Measurements from ENCODE around the gene GREB1.
A peak's percentile ranks its signal among the peaks of the same experiment; 100 is the strongest.

GREB1 gene

DNA sequence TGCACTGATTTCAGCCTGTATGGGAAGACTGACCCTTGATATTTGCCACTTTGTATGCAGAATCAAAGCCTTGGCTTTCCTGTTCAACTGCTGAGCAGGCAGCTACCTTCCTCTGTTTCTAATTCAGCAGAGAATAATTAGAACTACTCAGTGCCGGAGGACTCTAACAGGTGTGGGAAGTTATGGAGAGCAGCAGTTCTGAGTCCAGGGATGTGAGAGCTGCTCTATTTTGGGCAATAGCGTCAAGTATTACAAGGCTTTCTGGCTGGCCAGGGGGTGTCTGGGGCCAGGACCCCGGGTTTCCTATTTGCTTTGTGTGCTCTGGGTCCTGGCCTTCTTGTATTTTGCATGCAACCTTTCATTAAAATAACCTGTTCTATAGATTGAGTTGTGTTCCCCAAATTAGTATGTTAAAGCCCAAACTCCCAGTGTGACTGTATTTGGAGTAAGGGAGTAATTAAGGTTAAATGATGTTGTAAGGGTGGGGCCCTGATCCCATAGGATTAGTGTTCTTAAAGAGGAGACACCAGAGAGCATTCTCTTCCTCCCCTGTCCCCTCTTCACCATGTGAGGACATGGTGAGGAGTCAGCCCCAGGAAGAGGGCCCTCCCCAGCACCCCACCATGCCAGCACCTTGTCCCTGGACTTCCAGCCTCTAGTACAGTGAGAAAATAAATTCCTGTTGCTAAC is 141.7 kb downstream of the GREB1 start:
- H3K4me3 Mint-ChIP-seq, result no peak overlapping the region
- peaks cover 41% of the 10 kb centered on the region for H3K27me3 Mint-ChIP-seq (ENCODE audit: low read depth)

DNA sequence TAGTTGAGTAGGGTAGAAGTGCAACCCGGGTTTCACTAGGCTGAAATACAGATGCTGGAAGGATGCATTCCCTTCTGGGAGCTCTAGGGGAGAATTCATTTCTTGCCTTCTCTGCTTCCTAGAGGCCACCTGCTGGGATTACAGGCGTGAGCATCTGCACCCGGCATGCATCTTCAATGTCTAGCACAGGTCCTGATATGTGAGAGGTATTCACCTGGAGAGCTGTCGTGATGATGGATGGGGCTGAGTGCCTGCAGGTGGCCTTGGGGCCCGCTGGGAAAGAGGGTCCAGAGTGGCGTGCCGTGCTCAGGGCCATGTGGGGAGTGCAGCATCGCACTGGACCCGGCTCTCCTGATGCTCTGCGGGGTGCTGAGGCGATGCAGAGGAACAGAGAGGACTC is 142.8 kb downstream of the GREB1 start:
- H3K9me3 Mint-ChIP-seq, result no peaks in the 10 kb centered on the region
- no peaks in the 10 kb centered on the region for H3K36me3 Mint-ChIP-seq (ENCODE audit: low read depth)
- no peak for DNase-seq (ENCODE audit: low spot score)
- H3K4me3 Mint-ChIP-seq, result no peak overlapping the region
- H3K27me3 Mint-ChIP-seq (ENCODE audit: low read depth), result peaks cover 42% of the 10 kb centered on the region
- peaks cover 4% of the 10 kb centered on the region for H3K4me1 Mint-ChIP-seq (ENCODE audit: low read depth)
- H3K27ac Mint-ChIP-seq, result no peak overlapping the region

More for the DNA sequence above, 141.7 kb downstream of the GREB1 start:
- H3K9me3 Mint-ChIP-seq, result no peaks in the 10 kb centered on the region
- DNase-seq (ENCODE audit: low spot score), result no peak
- peaks cover 4% of the 10 kb centered on the region for H3K4me1 Mint-ChIP-seq (ENCODE audit: low read depth)
- H3K36me3 Mint-ChIP-seq (ENCODE audit: low read depth), result no peaks in the 10 kb centered on the region
- H3K27ac Mint-ChIP-seq, result no peak overlapping the region

DNA sequence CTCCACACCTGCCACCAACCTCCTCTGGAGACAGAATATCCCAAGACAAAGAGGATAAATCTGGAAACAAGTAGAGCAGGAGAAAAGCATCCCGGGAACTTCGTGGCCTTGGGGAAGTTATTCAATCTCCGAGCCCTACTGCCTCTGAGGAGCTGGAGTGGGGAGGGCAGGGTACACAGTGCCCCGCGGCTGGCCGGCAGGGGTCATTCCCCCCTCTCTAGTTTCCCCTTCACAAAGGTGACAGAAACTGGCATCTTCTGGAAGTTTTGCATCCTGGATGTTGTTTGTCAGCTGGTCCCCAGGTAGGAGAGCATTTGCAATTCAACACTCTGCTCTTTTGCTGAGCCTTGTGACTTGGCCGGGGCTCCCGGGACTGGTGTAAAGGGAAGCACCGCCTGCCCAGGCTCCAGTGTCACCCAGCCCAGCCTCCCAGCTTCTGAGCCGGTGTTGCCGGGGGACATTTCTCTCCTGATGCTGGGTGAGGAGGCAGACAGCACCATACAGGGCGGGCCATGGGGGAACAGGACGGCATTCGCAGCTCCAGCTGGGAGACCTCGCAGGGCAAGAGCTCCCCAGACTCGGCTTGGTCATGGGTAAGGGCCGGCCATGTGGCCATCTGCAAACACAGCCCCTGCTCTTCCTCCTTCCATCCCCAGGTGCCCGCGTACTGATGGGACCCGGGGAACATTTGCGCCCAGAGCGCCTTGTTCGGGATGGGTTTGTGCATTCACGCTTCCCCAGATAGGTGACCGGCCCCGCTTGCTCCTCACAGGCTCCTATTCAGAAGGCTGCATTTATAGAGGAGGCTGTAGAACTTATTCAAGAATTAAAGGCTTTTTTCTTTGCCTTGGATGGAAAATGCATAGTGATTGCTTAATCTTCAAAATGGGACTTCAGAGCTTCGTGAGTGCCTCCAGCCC is 143.6 kb downstream of the GREB1 start:
- H3K4me1 Mint-ChIP-seq (ENCODE audit: low read depth), result peaks cover 8% of the 10 kb centered on the region
- H3K4me3 Mint-ChIP-seq, result no peak overlapping the region
- H3K9me3 Mint-ChIP-seq, result no peaks in the 10 kb centered on the region
- no peaks in the 10 kb centered on the region for H3K36me3 Mint-ChIP-seq (ENCODE audit: low read depth)
- H3K27me3 Mint-ChIP-seq (ENCODE audit: low read depth), result peaks cover 42% of the 10 kb centered on the region
- DNase-seq (ENCODE audit: low spot score), result no peak
- no peak overlapping the region for H3K27ac Mint-ChIP-seq

DNA sequence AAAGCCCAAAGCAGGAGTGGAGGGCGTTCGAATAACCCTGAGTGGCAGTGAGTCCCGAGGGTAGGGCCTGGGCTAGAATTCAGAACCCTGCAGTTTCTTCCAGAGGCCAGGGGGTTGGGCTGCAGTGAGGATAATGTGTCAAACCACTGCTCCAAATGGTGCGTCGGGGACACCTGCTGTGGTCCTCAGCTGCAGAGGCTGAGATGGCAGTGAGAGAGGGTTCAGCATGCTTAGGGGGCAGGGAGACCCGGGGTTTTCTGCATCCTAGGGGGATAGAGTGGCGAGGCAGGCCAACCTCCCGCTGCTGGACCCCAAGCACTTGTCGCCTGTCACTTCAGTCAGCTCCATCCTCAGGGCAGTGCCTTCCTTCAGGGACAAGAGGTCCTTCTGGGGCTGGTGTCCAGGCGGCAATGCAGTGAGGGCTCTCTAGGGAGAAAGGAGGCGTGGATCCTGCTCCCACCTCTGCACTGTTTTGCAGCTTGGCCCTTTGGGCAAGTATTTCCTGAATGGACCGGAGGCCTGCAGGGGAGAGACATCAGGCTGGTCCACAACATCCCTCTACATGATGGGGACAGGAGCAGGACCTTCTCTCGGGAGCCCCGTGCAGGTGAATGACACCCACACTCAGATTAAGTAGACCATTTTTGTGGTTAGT is 144.6 kb downstream of the GREB1 start:
- DNase-seq (ENCODE audit: low spot score), result no peak
- no peak overlapping the region for H3K27ac Mint-ChIP-seq
- no peak overlapping the region for H3K4me3 Mint-ChIP-seq
- peaks cover 5% of the 10 kb centered on the region for H3K4me1 Mint-ChIP-seq (ENCODE audit: low read depth)
- no peaks in the 10 kb centered on the region for H3K36me3 Mint-ChIP-seq (ENCODE audit: low read depth)
- peaks cover 42% of the 10 kb centered on the region for H3K27me3 Mint-ChIP-seq (ENCODE audit: low read depth)
- no peaks in the 10 kb centered on the region for H3K9me3 Mint-ChIP-seq

DNA sequence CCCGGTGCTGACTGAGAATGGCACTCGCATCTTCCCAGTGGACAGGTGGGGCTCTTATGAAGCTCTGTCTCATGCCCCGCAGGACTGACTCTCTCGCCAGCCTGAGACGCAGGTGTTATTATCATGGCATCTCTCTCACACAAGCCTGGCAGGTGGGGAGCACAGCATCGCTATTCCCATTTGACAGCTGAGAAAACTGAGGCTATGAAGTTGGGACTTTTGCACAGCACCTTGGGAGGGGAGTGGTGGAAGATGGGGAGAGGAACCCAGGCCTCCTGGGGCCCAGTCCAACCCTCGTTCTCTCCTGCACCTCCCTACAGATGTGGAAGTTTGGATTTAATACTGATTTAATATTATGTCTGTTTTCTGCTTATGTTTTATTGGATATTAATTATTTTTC is 145.2 kb downstream of the GREB1 start:
- Mint-ChIP-seq H3K9me3 (no peaks in the 10 kb centered on the region), H3K27me3 (ENCODE audit: low read depth) (peaks cover 42% of the 10 kb centered on the region), H3K4me3 (no peak overlapping the region), H3K36me3 (ENCODE audit: low read depth) (no peaks in the 10 kb centered on the region), H3K27ac (no peak overlapping the region), H3K4me1 (ENCODE audit: low read depth) (peaks cover 5% of the 10 kb centered on the region)
- no peak for DNase-seq (ENCODE audit: low spot score)

DNA sequence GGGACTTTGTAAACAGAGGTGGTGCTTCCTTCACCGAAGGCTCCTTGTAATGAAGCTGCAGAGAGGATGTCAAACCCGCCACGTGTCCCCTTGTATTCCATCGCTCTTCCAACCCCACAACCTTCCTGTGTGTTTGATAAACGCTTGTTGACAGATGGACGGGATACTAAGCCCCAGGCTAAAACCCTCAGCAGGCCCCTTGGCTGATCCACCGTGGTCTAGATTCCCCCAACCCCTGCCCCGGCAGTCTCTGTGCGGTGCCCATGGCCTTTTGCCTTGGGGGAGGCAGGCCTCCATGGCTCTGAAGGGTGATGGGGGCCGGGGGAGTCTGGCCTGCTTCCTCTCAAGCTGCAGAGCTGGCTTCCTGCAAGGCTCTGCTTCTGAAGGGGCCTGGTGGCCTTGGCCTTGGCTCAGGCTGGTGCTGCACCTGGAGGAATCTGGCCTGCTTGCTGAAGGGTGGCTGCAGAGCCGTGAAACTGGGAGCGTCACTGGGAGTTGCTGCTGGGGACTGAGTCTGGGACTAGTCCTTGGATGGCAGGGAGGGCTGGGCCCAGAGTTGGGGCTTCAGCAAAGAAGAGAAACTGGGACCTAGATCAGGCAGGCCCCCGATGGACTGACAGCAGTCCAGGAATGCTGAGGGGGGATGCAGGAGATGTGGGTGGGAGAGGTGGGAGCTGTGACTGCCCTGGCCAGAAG is 145.8 kb downstream of the GREB1 start:
- H3K27ac Mint-ChIP-seq, result no peak overlapping the region
- DNase-seq (ENCODE audit: low spot score), result no peak
- peaks cover 46% of the 10 kb centered on the region for H3K27me3 Mint-ChIP-seq (ENCODE audit: low read depth)
- H3K9me3 Mint-ChIP-seq, result no peaks in the 10 kb centered on the region
- H3K36me3 Mint-ChIP-seq (ENCODE audit: low read depth), result no peaks in the 10 kb centered on the region
- peaks cover 5% of the 10 kb centered on the region for H3K4me1 Mint-ChIP-seq (ENCODE audit: low read depth)
- H3K4me3 Mint-ChIP-seq, result no peak overlapping the region

DNA sequence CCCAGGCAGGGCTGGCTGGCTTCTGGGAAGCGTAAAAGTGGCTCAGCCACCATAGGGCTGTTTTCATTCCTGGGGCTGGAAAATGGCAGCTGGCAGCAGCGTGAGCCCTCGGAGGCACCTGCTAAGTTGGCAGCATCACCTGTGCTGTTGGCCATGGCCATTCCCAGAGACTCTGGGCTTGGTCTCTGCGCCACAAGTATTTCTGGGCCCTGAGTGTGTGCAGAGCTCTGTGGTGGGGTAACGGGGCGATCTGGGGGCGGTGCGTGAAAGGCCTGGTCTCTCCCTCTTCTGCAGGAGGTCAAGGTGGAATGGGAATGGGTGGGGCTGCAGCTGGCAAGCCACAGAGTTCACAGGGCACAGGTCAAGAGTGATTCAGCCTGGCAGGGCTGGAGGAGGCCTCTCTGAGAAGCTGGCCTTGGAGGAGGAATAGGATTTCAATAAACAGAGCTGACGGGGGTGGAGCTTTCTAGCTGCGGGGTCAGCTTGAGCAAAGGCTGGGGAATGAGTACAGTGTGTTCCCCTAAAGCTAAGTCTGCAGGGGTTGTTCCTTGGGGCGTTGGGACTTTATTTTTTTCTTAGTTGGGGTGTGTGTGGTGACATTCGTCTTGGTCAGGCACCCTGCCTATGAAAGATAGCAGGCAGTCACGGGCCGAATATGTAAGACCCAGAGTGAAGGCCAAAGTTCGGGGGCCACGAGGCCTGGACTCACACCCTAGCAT is 146.5 kb downstream of the GREB1 start:
- H3K27ac Mint-ChIP-seq, result no peak overlapping the region

DNA sequence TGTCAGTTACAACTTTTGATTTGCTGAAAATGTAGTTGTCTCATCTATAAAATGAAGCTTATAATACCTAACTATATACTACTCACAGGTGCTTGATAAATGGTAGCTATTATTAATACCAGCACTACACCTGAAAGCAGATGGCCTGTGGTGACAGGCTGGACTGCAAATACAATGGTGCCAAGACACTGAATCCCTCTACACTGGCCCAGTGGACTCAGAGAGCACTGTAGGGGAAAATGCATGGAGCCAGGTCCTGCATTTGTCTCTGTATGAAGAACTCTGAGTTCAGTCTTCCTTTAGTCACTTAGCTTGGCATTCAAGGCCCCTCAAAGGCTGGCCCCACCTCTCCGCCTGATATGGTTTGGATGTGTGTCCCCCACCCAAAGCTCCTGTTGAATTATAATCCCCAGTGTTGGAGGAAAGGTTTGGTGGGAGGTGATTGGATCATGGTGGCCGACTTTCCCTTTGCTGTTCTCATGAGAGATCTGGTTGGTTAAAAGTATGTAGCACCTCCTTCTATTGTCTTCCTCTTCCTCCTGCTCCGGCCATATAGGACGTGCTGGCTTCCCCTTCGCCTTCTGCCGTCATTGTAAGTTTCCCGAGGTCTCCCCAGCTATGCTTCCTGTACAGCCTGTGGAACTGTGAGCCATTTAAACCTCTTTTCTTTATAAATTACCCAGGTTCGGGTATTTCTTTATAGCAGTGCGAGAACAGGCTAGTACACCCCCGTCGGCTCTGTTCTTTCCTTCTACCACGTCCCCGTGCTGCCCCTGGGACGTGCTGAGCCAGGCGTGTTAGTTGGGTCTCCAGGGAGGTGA is 147.3 kb downstream of the GREB1 start:
- Mint-ChIP-seq H3K27me3 (ENCODE audit: low read depth) (peaks cover 43% of the 10 kb centered on the region), H3K4me3 (no peak overlapping the region), H3K4me1 (ENCODE audit: low read depth) (peaks cover 5% of the 10 kb centered on the region), H3K9me3 (no peaks in the 10 kb centered on the region), H3K27ac (no peak overlapping the region), H3K36me3 (ENCODE audit: low read depth) (no peaks in the 10 kb centered on the region)
- no peak for DNase-seq (ENCODE audit: low spot score)

More for the DNA sequence above, 146.5 kb downstream of the GREB1 start:
- H3K9me3 Mint-ChIP-seq, result no peaks in the 10 kb centered on the region
- H3K4me3 Mint-ChIP-seq, result no peak overlapping the region
- H3K27me3 Mint-ChIP-seq (ENCODE audit: low read depth), result peaks cover 46% of the 10 kb centered on the region
- H3K4me1 Mint-ChIP-seq (ENCODE audit: low read depth), result peaks cover 5% of the 10 kb centered on the region
- DNase-seq (ENCODE audit: low spot score), result no peak
- H3K36me3 Mint-ChIP-seq (ENCODE audit: low read depth), result no peaks in the 10 kb centered on the region

DNA sequence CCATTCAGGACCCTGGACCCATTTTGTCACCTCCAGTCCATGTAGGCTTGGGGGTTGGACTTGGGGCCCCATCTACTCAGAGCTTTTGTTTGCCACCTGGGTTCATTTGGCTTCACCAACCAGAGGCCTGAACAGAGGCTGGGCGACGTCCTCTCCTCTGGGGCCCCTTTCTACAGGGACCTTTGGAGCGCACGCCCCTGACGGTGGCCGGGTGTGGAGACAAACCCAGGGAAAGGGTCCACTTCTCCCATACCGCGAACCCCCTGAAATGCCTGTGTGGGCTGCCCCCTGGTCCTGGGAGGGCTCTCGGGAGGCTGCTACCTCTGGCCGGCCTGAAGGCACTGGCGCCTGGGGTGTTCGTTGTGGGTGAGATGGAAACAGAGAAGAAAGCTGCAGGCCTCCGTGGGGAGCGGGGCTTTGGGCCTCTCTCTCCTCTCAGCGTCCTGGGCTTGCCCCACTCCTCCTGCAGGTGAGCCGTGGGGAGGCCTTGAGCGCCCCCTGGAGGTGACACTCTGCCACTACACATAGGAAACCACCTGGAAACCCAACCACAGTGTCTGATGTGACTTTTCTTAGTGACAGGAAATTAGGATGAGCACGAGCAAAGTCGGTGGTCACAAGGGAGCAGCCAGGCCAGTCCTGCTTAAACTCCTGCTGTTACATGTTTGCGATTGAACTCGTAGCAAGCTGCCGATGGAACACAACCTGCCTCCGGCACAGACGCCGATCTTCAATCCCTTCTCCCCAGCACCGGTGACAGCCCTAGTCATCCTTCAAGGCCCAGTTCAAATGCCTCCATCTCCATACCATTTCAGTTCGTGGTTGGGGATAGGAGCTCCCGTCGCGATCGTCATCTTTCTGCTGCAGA is 148.1 kb downstream of the GREB1 start:
- Mint-ChIP-seq H3K27ac (peak overlapping the region; percentile 39), H3K4me3 (no peak overlapping the region), H3K9me3 (no peaks in the 10 kb centered on the region), H3K27me3 (ENCODE audit: low read depth) (peaks cover 44% of the 10 kb centered on the region), H3K36me3 (ENCODE audit: low read depth) (no peaks in the 10 kb centered on the region), H3K4me1 (ENCODE audit: low read depth) (peaks cover 5% of the 10 kb centered on the region)
- peak; percentile 27 for DNase-seq (ENCODE audit: low spot score)

DNA sequence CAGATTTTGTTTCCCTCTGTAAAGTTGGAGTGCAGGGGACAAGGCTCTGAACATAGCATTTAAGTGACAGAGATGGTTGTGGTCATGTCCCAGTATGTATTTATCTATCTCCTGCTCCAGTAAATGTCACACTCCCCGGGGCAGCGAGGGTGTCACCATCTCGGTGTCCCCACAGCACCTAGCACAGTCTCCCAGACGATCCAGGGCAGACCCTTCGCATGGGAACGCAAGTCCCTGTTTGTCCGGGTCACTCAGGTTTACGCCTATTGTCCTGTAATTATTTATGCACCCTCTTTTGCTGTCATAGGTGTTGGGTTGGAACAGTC is 148.7 kb downstream of the GREB1 start:
- peaks cover 46% of the 10 kb centered on the region for H3K27me3 Mint-ChIP-seq (ENCODE audit: low read depth)
- peaks cover 8% of the 10 kb centered on the region for H3K4me1 Mint-ChIP-seq (ENCODE audit: low read depth)
- no peaks in the 10 kb centered on the region for H3K36me3 Mint-ChIP-seq (ENCODE audit: low read depth)
- H3K27ac Mint-ChIP-seq, result no peak overlapping the region
- no peaks in the 10 kb centered on the region for H3K9me3 Mint-ChIP-seq
- H3K4me3 Mint-ChIP-seq, result no peak overlapping the region
- DNase-seq (ENCODE audit: low spot score), result no peak

DNA sequence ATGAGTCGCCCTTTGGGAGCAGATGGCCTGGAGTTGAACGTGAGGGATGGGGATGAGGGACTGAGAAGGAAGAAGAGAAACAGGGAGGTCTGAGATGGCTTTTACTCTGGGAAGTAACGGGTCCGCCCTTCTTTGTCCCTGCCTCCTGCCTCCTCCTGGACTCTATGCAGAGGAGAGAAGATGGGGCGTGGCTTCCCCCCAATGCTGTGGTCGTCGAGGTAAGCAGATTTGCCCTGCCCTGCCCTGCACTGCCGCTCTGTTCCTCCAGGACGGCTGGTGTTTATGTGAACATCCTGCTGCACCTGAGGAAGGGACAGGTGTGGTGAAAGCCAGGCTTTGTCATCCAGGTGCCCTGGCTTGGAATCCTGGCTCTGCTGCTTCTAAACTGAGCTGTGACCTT is 149.6 kb downstream of the GREB1 start:
- Mint-ChIP-seq H3K9me3 (no peaks in the 10 kb centered on the region), H3K36me3 (ENCODE audit: low read depth) (no peaks in the 10 kb centered on the region), H3K4me3 (no peak overlapping the region), H3K27me3 (ENCODE audit: low read depth) (peaks cover 46% of the 10 kb centered on the region), H3K27ac (no peak overlapping the region), H3K4me1 (ENCODE audit: low read depth) (peaks cover 13% of the 10 kb centered on the region)
- no peak for DNase-seq (ENCODE audit: low spot score)

DNA sequence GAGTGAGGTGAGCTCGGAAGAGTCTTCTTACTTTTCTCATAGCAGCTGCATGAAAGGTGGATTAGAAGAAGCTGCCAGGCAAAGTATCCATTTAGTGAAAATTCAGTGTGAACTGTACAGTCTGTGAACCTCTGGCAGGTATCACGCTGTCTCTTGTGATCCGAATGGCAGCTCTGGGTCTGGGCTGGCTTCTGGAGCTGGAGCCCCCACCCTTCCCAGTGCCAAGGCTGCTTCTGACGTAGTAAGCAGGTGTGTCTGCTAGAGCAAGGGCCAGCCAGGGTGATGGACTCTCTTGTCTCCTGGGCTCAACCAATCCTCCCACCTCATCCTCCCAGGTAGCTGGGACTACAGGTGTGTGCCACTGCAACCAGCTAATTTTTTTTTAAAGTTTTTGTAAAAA is 150.1 kb downstream of the GREB1 start:
- no peaks in the 10 kb centered on the region for H3K36me3 Mint-ChIP-seq (ENCODE audit: low read depth)
- no peak overlapping the region for H3K27ac Mint-ChIP-seq
- no peaks in the 10 kb centered on the region for H3K9me3 Mint-ChIP-seq
- H3K27me3 Mint-ChIP-seq (ENCODE audit: low read depth), result peaks cover 46% of the 10 kb centered on the region
- H3K4me3 Mint-ChIP-seq, result no peak overlapping the region
- DNase-seq (ENCODE audit: low spot score), result no peak
- H3K4me1 Mint-ChIP-seq (ENCODE audit: low read depth), result peaks cover 16% of the 10 kb centered on the region
